Measurements from ENCODE around the gene HELZ. TPM values are rescaled to one million over a fixed set of nuclear protein-coding genes. Genes with fewer than 3 reads are reported as not detected.

HELZ gene
- total RNA-seq, 1 donor from 2014 or later = 27.6 TPM

DNA sequence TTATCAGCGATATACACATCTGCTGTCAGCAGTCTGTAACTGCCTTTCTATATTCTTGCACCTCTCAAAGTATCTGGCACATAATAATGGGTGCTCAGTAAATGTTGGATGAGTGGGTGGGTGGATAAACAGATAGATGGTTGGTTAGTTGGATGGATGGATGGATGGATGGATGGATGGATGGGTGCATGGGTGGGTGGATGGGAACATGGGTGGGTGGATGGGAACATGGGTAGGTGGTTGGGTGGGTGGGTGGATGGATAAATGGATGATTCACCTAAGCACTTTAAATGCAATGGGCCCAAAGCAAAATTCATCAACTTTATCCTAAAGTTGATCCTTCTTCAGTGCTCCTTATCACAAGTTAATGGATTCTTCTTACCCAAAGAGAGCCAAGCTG lies 48.6 kb downstream of the HELZ start:
- DNase-seq (ENCODE audit: low read depth in 2 of 2) = no peak

DNA sequence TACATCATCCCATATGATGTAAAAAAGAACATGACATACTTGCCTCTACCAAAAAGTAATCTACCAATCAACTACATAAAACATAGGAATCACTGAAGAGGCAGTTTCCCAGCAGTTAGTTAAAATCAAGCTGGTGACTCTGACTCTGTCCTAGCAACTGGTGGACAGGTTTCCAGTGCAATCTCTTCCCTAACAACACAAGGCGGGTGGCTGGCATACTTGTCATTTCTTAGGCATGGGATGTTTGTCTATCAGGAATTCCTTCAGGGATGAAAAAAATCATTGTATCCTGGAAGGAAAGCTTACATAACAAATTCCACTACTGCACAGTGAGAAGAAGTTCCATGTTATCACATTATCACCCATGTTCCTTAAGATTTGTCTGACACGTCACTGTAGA lies 50.9 kb downstream of the HELZ start:
- peak in 1 of 2 donors; percentile 44 for DNase-seq (ENCODE audit: low read depth in 2 of 2)

DNA sequence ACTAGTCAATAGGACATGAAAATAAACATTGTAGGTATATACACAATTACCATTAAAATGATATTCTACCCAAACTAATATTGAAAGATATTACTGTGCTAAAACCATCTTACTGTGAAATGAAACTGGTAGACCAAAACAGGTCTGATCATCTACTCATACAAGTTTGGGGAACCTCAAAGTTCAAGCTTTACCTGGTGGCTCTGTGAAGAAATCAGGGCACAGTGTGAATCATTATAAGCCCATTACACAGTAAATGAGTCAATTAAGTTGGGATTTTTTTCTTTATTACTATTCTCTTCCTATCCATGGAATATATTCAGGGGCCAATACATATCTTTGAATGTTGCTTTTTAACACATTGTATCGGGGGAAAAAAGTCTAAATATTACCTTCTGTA lies 57.1 kb downstream of the HELZ start:
- DNase-seq (ENCODE audit: low read depth in 2 of 2) = no peak

DNA sequence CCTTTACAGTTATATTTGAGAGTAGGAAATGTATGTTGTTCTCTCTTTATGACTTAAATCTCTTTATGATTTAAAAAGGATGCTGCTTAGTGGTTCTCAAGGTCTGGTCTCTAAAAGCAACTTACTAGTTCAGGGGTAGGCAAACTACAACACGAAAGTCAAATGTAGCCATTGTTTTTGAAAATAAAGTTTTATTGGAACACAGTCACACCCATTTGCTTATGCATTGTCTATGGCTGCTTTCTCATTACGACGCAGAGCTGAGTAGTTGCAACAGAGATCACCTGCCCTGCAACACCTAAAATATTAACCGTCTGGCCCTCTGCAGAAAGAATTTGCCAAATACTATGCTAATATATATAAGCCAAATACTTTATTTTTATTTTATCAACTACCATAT lies 58.2 kb downstream of the HELZ start:
- no peak for DNase-seq (ENCODE audit: low read depth in 2 of 2)

DNA sequence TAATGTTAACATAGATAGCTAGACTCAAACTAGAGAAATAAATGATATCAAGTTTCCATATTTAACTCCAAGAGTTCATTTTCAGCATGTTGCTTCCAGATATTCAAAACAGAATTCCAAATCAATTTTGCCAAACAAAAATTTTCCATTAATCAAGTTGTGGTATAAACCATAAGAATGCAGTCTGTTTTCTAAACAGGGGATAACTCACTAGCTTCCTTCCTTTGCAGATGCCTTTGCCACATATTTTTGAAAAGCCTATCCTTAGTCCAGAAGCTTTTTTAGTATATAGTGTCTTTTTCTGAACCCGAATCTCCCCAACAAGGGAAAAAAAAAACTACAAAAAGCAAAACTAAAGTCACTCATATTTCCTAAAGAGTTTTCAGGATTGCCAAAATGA lies 61.5 kb downstream of the HELZ start:
- DNase-seq (ENCODE audit: low read depth in 2 of 2) = peak in 1 of 2 donors; percentile 28

DNA sequence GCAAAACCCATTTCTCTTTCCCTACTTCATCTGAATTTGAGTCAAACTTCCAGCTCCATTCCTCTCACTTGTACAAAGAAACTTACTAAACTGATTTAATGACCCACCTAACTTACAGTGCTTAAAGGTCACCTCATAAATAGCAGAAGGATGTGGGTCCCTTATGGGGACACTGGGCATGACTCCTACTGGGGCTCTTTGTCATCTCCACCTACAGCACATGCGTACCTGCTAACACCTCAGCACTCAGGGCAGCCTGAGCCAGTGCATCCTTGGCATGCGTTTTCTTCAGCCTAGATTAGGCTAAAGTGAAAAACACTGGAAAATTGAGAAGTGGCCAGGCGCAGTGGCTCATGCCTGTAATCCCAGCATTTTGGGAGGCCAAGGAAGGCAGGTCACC lies 63.2 kb downstream of the HELZ start:
- no peak for DNase-seq (ENCODE audit: low read depth in 2 of 2)

DNA sequence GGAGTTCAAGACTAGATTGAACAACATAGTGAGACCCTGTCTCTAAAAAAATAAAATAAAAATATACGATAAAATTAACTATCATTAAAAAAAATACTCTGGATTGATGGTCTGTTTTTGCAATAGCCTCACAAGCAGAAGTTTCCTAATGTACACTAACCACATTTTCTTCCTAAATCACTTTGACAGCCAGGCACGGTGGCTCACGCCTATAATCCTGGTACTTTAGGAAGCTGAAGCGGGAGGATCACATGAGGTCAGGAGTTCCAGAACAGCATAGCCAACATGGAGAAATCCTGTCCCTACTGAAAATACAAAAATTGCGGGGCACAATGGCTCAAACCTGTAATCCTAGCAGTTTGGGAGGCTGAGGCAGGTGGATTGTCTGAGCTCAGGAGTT lies 64.7 kb downstream of the HELZ start:
- no peak for DNase-seq (ENCODE audit: low read depth in 2 of 2)

DNA sequence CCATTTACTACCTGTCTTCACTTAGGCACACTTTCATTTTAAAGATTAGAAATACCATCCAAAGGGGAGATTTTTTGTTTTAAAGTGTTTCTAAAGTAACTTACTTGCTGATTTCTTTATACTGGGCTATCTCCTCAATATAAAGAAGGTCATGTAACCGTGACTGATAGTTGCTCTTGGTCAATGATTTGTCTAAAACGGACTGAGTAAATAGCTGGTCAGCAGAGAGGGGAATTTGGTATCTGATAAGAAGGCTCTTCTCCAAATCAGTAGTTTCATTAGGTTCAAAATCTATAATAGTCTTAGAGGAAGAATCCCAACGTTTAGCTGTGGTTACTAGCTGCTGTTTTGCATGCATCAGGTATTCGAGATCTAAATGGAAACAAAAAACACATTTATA lies 66.4 kb downstream of the HELZ start:
- DNase-seq (ENCODE audit: low read depth in 2 of 2) = no peak

DNA sequence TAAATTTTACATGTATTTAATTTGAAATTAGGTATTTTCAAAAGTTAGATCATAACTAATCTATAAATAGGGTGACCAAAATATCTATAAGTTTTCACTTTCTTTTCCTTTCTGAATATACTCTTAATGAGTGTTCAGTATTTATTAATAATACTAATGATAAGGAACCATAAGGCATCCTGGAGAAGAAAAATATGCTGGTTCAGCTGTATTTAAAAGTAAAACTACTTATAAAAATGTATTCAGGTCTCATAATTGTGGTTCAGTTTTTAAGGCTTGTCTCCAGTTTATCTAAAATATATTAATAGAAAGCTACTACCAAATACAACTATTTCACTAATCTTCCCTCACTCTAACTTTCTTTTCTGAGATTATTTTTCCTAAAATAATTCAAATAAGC lies 67.3 kb downstream of the HELZ start:
- no peak for DNase-seq (ENCODE audit: low read depth in 2 of 2)

DNA sequence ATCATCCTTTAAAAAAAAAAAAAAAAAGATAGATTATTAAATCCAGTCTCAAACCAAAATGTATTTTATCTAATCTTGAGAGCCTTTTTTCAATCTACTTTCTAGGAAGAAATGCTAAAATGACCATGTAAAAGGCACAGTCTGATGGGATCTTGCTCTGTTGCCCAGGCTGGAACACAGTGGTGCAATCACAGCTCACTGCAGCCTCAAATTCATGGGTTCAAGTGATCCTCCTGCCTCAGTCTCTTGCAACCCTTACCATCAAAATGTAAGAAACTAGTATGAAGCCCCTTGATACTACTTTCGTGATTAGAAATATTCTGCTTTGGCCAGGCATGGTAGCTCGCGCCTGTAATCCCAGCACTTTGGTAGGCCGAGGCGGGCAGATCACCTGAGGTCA lies 70.8 kb downstream of the HELZ start:
- DNase-seq (ENCODE audit: low read depth in 2 of 2) = no peak

DNA sequence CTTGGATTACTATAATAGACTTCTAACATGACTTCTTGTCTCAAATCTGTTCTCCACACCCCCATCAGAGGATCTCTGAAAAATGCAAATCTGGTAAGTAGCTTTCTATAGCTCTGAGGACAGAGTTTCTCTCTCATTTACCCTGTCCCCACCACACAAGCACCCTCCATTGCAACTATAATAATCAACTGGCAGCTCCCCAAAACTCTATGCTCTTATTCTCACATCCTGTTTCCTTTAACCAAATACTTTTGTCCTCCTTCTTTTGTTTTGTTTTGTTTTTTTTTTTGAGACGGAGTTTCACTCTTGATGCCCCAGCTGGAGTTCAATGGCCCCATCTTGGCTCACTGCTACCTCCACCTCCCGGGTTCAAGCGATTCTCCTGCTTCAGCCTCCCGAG lies 73.4 kb downstream of the HELZ start:
- no peak for DNase-seq (ENCODE audit: low read depth in 2 of 2)

DNA sequence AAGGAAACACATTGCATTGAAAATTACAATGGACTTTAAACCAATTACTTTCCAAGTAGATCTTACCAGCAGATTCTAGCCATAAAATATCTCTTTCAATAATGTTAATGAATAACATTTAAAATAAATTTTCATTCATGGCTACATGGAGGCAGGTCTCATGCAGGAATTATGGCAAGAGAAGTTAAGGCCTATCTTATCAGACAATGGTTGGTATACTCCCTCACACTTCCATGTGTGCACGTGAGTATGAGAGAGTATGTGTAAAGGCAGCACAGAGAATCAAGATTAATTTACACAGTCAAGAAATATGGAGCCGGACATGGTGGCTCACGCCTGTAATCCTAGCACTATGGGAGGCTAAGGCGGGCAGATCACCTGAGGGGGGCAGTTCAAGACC lies 76.5 kb downstream of the HELZ start:
- no peak for DNase-seq (ENCODE audit: low read depth in 2 of 2)

DNA sequence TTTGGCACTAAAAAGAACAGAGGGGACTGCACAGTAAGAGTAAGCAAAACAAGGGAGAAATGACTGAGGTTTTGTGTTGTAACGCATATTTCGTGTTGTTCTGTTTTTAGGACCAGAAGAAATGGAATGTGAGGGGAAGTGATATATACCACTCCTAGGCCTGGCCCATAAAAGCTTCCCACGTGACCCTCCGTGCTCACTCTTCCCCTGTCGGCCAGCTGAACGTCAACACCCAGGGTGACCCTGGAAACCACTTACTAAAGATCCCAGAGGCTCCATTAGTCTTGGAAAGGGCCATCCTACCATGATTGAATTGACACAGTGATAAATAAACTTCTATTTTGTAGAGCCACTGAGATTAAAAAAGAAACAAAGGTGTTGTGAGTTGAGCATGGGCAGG lies 79.8 kb downstream of the HELZ start:
- no peak for DNase-seq (ENCODE audit: low read depth in 2 of 2)

DNA sequence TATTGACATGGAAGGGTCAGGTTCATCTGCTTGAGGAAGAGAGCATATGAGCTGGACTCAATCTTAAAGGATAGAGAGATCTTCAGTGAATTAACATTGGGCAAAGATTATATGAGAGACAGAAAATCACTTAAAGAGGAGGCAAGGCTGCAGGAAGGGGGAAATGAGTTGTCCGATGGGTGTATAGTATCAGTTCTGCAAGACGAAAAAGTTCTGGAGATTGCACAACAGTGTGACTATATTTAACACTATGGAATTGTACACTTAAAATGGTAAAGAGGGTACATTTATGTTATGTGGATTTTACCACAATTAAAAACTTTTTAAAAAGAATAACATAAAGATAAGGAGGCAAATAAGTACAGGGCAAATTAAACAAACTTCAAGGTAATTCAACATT lies 80.7 kb downstream of the HELZ start:
- DNase-seq (ENCODE audit: low read depth in 2 of 2) = no peak

DNA sequence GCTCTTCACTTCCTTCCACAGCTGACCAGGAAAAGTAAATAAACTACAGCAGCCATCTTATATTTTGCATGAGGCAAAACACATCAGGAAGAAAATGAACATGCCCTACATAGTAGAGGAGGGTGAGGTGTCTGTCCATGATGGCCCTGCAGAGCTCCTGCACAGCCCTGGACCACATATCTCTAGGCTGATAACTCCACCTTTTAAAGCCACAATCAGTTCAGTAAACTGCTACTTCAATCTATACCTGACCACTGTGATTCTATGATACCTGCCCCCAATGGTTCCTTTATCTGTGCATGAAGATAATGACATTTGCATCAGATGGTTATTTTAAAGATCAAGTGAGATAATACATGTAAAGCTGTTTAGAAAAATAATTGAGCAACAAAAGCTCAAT lies 82.2 kb downstream of the HELZ start:
- DNase-seq (ENCODE audit: low read depth in 2 of 2) = no peak

DNA sequence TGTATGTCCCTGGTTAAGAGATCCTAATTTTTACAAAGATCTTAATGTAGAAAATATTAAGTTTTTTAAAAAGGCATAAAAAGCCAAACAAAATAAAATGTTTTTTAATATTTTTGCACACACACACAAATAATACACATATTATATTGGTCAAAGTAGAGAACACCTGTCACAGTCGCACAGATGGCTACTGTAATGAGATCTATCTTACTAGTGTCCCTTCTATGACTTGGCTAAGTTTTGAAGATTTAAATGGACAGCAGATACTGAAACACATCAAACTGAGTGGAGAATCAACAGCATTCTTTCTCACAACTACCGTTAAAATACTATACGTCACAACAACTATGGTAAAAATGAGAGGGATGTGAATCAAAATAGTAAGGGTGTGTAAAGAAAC lies 83.4 kb downstream of the HELZ start:
- DNase-seq (ENCODE audit: low read depth in 2 of 2) = no peak

DNA sequence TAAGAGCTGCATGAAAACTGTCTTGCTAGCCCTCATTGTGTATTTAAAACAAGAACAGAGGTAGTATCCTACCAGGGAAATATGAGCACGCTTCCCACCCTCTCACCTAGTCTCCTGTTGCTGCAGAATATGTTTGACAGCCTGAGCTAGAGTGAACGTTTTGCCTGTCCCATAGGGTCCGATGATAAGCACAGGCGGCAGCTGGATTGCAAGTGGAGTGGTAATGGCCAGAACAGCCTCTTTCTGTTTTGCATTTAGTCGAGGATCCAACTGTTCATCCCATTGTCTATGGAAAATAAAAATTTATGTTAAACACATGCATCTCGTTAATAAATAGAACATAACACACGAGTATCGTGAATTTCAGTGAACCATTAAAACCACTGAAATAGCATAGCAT lies 84.2 kb downstream of the HELZ start:
- no peak for DNase-seq (ENCODE audit: low read depth in 2 of 2)

DNA sequence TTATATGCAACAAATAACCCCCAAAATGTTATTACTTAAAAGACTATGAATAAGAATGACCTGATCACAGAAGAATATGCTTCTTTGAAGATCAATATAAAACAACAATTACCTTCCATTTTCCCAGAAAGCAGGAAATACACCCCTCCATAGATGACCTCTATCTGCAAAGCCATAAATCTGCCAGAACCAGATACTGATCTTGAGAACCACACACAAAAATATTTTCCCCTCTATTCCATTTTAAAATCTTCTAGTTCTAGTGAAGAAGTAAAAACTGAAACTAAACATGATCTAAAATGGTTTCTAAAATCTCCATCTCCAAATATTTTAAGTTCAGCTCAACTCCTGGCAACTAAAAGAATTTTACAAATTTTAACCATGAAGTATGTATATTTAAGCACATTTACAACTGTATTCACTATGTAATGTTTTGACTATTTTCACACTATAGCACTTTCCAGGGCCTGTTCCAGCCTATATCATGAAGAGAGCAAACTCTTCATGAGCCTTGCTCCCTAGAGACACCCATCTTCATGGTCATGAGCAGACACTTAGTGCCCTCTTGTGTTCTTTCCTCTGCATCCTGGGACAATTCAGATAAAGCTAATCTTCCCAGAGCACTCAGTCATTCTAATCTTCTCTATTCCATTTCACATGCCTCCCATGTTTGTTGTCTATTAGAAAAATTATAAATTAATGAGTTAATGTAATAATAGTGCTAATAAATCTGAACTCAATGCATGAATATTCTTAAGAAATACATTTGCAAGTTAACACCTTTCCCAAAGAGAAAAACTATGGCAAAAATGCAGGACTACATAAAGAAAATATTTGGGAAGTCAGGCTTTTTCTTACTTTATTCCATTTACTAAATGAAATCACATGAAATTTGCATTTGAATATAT lies 87.0 kb downstream of the HELZ start:
- peak; percentile 20 to 33 for DNase-seq (ENCODE audit: low read depth in 2 of 2)

DNA sequence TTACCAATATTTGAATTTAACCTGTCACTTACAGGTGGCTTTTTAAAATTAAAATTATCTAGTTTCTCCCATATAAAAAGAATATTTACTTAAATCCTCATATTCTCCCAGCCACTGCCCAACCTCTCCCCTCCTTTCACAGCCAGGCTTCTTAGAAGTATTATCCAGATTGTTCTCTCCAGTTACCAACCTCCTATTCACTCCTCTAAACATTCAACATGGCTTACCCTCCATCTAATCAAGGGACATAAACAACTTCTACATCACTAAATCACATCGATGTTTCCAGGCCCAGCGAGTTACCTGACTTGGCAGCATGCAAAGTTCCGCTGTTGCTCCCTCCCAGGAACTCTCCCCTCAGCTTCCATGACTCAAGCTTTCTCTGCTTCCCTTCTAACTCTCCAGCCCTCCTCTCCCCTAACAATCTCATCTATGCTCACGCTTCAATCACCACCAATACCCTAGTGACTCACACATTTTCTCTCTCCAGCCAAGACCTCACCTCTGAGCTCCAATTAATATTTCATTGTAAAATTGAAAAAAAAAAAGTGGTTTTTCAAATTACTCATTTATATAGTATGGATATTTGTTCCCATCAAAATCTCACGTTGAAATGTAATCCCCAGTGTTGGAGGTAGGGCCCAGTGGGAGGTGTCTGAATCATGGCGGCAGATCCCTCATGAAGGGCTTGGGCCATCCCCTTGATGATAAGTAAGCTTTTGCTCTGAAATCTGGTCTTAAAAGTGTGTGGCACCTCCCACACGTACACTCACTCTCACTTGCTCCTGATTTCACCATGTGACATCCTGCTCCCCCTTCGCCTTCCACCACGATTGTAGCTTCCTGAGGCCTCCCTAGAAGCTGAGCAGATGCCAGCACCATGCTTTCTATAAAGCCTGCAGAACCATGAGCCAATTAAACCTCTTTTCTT lies 88.5 kb downstream of the HELZ start:
- DNase-seq (ENCODE audit: low read depth in 2 of 2) = peak in 1 of 2 donors; percentile 52

DNA sequence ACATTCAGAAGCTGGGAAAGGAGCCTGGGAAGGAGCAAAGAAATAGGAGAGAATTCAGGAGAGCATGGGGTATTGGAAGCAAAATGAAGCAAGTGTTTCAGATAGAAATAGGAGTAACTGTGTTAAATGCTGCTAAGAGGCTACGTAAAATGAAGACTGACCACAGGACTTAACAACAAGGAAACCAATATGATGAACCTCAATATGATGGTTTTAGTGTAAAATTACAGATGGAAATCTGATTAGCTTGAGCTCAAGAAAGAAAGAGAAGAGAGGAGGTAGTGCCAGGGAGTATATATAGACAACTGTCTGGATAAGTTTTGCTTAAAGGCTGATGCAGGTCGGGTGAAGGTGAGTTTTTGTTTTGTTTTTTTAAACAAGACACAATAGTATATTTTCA lies 92.2 kb downstream of the HELZ start:
- DNase-seq (ENCODE audit: low read depth in 2 of 2) = no peak

DNA sequence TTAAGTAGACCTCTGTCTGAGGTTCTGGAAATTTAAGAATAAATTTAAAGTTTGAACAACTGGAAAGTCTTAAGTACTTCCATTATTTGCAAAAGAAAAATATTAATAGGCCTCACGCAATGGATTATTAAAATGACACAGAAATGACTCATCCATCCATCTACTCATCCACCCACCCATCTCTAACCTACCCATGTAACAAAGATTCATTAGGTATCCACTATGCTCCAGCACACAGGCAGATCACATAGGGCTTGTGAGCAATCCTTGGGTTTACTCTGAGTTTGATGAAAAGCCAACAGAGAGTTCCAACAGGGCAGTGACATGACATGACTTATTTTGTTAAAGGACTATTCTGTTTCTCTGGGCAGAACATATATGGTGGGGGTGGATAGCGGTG lies 93.3 kb downstream of the HELZ start:
- DNase-seq (ENCODE audit: low read depth in 2 of 2) = peak in 1 of 2 donors; percentile 20

DNA sequence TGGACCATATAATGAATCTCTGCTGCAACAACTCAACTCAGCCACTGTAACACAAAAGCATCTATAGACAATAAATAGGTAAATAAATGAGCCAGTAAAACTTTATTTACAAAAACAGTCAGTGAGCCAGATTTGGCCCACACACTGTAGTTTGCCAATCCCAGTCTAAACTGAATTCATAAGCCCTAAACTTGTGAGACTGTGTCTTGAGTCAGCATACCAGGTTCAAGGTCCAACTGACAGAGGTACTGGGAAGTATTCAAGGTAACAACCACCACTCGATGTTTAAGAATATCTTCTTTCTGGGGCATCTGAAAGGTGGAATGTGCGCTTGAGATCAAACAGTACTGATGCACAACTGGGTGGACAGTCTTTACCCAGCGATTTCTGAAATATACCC lies 94.2 kb downstream of the HELZ start:
- no peak for DNase-seq (ENCODE audit: low read depth in 2 of 2)

DNA sequence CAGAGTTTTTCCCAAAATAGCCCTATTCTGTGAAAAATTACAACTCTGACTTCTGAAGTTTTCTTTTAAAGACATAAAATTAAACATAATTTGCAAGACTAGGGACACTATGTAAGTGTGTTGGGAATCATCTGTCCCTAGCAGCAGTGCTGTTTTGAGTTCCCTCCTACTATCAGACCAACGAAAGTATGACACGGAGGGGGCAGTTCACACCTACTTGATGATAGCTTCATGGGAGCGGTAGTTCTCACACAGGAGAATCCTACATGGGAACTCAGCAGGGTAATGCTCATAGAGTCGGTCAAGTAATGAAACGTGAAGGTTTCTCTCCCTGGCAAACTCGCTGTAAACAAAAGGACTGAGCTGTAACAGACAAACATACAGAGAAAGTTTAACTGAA lies 96.6 kb downstream of the HELZ start:
- DNase-seq (ENCODE audit: low read depth in 2 of 2) = no peak
